Gastroesophageal sphincter (tissue), 4 donors: ENCODE data around the gene CTSA. TPM values are rescaled to one million over a fixed set of nuclear protein-coding genes. Genes with fewer than 3 reads are reported as not detected.
"Not testable (repeated sequence)": the region's sequence is repeated elsewhere in the genome, so short reads cannot be mapped to it uniquely, and the experiment has no call there.

Experiments used
- ATAC-seq: fragments of 150-250 bp; one replicate; pipeline ENCODE4 v1.9.1; 2016; ENCODE audit warnings: mild to moderate bottlenecking, moderate library complexity
- H3K27ac ChIP-seq, 4 donors: fragments of 200-600 bp; sonication (generic) in 3 of 4; 1 replicate in 3 of 4; 2 replicates in 1 of 4; pipeline ENCODE4 v1.5.1; 2016 to 2019
- H3K27me3 ChIP-seq: fragments of 200-600 bp; sonication (generic); one replicate; pipeline ENCODE4 v1.5.1; 2019
- H3K36me3 ChIP-seq, 2 donors: fragments of 200-600 bp; sonication (generic); one replicate each; pipeline ENCODE4 v1.5.1; 2019; ENCODE audit warnings: control low read depth in 1 of 2
- H3K4me1 ChIP-seq, 3 donors: fragments of 200-600 bp; sonication (generic); 1 replicate in 2 of 3; 2 replicates in 1 of 3; pipeline ENCODE4 v1.5.1; 2016 to 2019; ENCODE audit warnings: control low read depth in 2 of 3
- H3K4me3 ChIP-seq, 2 donors: fragments of 200-600 bp; sonication (generic); one replicate each; pipeline ENCODE4 v1.5.1; 2019; ENCODE audit warnings: mild to moderate bottlenecking in 1 of 2, moderate library complexity in 1 of 2
- H3K9me3 ChIP-seq, 3 donors: fragments of 200-600 bp; sonication (generic); one replicate each; pipeline ENCODE4 v1.5.1; 2017 to 2019; ENCODE audit warnings: control low read depth in 2 of 3
- CTCF ChIP-seq, 4 experiments: fragments of 200-600 bp in 2 of 4; fragments of 450-650 bp in 2 of 4; sonication (generic) in 1 of 4; IDR thresholded peaks; one replicate each; pipeline ENCODE4 v1.5.1; 2017 to 2019; ENCODE audit warnings: antibody characterized with exemption in 4 of 4, mild to moderate bottlenecking in 2 of 4, moderate library complexity in 2 of 4
- EP300 ChIP-seq: sonication (generic); formaldehyde crosslinking; IDR thresholded peaks from one replicate; pipeline ENCODE4 v1.6.1; 2017; ENCODE audit warnings: antibody characterized with exemption, mild to moderate bottlenecking
- POLR2A ChIP-seq, 2 donors: fragments of 450-650 bp; IDR thresholded peaks; one replicate each; pipeline ENCODE4 v1.6.1; 2017; ENCODE audit warnings: antibody characterized with exemption in 2 of 2, mild to moderate bottlenecking in 2 of 2, moderate library complexity in 1 of 2
- POLR2AphosphoS5 ChIP-seq: sonication (generic); formaldehyde crosslinking; IDR thresholded peaks from one replicate; pipeline ENCODE4 v1.6.1; 2017; ENCODE audit warnings: antibody characterized with exemption
- WGBS, 2 donors: methylation state at CpG; one replicate each; pipeline ENCODE4 v1.1.5; 2018; ENCODE audit warnings: low coverage in 1 of 2; 5-methylcytosine and 5-hydroxymethylcytosine counted together
- total RNA-seq, 4 donors: library from RNA; depleted of rRNA; stranded (reverse); fragments of >200 nt; gene quantifications; one replicate each; pipeline ENCODE4 v1.1.0, GENCODE V29; 2016

CTSA gene
- total RNA-seq, 4 donors from 2014 or later: 36.4 to 73.0 (median 56.6) TPM

- TF ChIP-seq CTCF (IDR thresholded peaks at IDR 0.05) (no peak), POLR2AphosphoS5 (no peak), POLR2A (IDR thresholded peaks at IDR 0.05) (no peak), EP300 (no peak)
- H3K4me1 ChIP-seq: peaks cover 0 to 15% (median 0%) of the 10 kb centered on the region in 3 donors
- no peak overlapping the region for H3K4me3 ChIP-seq
- H3K36me3 ChIP-seq: no peaks in the 10 kb centered on the region
- WGBS, 2 donors: 96 to 100% methylated on average over 4 of the region's 5 CpGs
- no peaks in the 10 kb centered on the region for H3K9me3 ChIP-seq
- H3K27ac ChIP-seq: no peak overlapping the region
- H3K27me3 ChIP-seq: no peaks in the 10 kb centered on the region
- no peak for ATAC-seq
Observed at GRCh38 chr20:45866454-45866853, 24.7 kb upstream of the CTSA start.

GRCh38 chr20:45867136-45867818, 23.9 kb upstream of the CTSA start:
- no peak overlapping the region for H3K4me3 ChIP-seq
- WGBS, 2 donors: 51 to 77% methylated on average over 2 to 6 of the region's 6 CpGs
- ATAC-seq: no peak
- H3K36me3 ChIP-seq: peaks cover 0 to under 1% of the 10 kb centered on the region in 2 donors
- no peaks in the 10 kb centered on the region for H3K9me3 ChIP-seq
- TF ChIP-seq EP300 (no peak), CTCF (IDR thresholded peaks at IDR 0.05) (no peak), POLR2A (IDR thresholded peaks at IDR 0.05) (no peak), POLR2AphosphoS5 (no peak)
- no peaks in the 10 kb centered on the region for H3K27me3 ChIP-seq
- peaks cover 0 to 15% (median 0%) of the 10 kb centered on the region in 3 donors for H3K4me1 ChIP-seq
- H3K27ac ChIP-seq: peak overlapping the region in 2 of 4 donors; percentile 1 to 29

- peak overlapping the region in 2 of 4 donors; percentile 1 to 29 for H3K27ac ChIP-seq
- H3K27me3 ChIP-seq: no peaks in the 10 kb centered on the region
- no peak for ATAC-seq
- H3K9me3 ChIP-seq: no peaks in the 10 kb centered on the region
- peaks cover 0 to 15% (median 0%) of the 10 kb centered on the region in 3 donors for H3K4me1 ChIP-seq
- H3K4me3 ChIP-seq: no peak overlapping the region
- TF ChIP-seq POLR2AphosphoS5 (no peak), POLR2A (IDR thresholded peaks at IDR 0.05) (no peak), EP300 (no peak), CTCF (IDR thresholded peaks at IDR 0.05) (no peak)
- H3K36me3 ChIP-seq: peaks cover 0 to 6% of the 10 kb centered on the region in 2 donors
Observed at GRCh38 chr20:45867819-45868176, 23.3 kb upstream of the CTSA start.

- Histone ChIP-seq H3K27me3 (no peaks in the 10 kb centered on the region), H3K4me3 (no peak overlapping the region), H3K36me3 (peaks cover 0 to 21% of the 10 kb centered on the region in 2 donors), H3K4me1 (peaks cover 0 to 7% (median 0%) of the 10 kb centered on the region in 3 donors), H3K27ac (no peak overlapping the region), H3K9me3 (no peaks in the 10 kb centered on the region)
- 85 to 94% methylated on average over 3 of the region's 4 CpGs for WGBS, 2 donors
- no peak for ATAC-seq
- TF ChIP-seq POLR2A (IDR thresholded peaks at IDR 0.05) (no peak), CTCF (IDR thresholded peaks at IDR 0.05) (no peak), POLR2AphosphoS5 (no peak), EP300 (no peak)
Observed at GRCh38 chr20:45872626-45873025, 18.5 kb upstream of the CTSA start.

GRCh38 chr20:45873409-45874103, 17.6 kb upstream of the CTSA start:
- ATAC-seq: no peak
- H3K9me3 ChIP-seq: no peaks in the 10 kb centered on the region
- 63 to 91% methylated on average over 1 of the region's 1 CpG for WGBS, 2 donors
- no peak for TF ChIP-seq EP300
- TF ChIP-seq CTCF (IDR thresholded peaks at IDR 0.05): no peak
- no peak for TF ChIP-seq POLR2AphosphoS5
- TF ChIP-seq POLR2A (IDR thresholded peaks at IDR 0.05): no peak
- no peak overlapping the region for H3K27ac ChIP-seq
- H3K4me3 ChIP-seq: no peak overlapping the region
- no peaks in the 10 kb centered on the region for H3K4me1 ChIP-seq
- peaks cover 0 to 30% of the 10 kb centered on the region in 2 donors for H3K36me3 ChIP-seq
- H3K27me3 ChIP-seq: no peaks in the 10 kb centered on the region

GRCh38 chr20:45874104-45874481, 17.0 kb upstream of the CTSA start:
- ATAC-seq: not testable (repeated sequence)
- 100% methylated on average over 1 of the region's 10 CpGs; no CpG with 5 or more reads in 1 of the 2 donors for WGBS, 2 donors

More at GRCh38 chr20:45874104-45874481, 17.0 kb upstream of the CTSA start:
- not testable (repeated sequence) for H3K9me3 ChIP-seq, H3K27me3 ChIP-seq, H3K4me3 ChIP-seq, H3K27ac ChIP-seq, H3K4me1 ChIP-seq
- H3K36me3 ChIP-seq: peaks cover 0 to 31% of the 10 kb centered on the region in 2 donors
